Rectal smooth muscle tissue (tissue), 1 donor: Measurements from ENCODE around the gene GALNT9.

Source experiments
- H3K27ac ChIP-seq: one replicate; pipeline ENCODE4 v1.7.0; 2013; ENCODE audit warnings: low read depth, low read length, inconsistent platforms
- H3K27me3 ChIP-seq: one replicate; pipeline ENCODE4 v1.7.0; 2013; ENCODE audit warnings: low read length; ENCODE audit not compliant: control insufficient read depth, insufficient read depth
- H3K36me3 ChIP-seq: one replicate; pipeline ENCODE4 v1.7.0; 2013; ENCODE audit warnings: low read length; ENCODE audit not compliant: control insufficient read depth, insufficient read depth
- H3K4me1 ChIP-seq: one replicate; pipeline ENCODE4 v1.7.0; 2013; ENCODE audit warnings: low read length; ENCODE audit not compliant: control insufficient read depth, insufficient read depth
- H3K4me3 ChIP-seq: one replicate; pipeline ENCODE4 v1.7.0; 2013; ENCODE audit warnings: low read length
- H3K9ac ChIP-seq: one replicate; pipeline ENCODE4 v1.7.0; 2013; ENCODE audit warnings: low read length

Gene GALNT9

GRCh38 chr12:132147423-132148367, 181.7 kb downstream of the GALNT9 start:
- Histone ChIP-seq H3K9ac (no peak overlapping the region), H3K27me3 (no peaks in the 10 kb centered on the region), H3K36me3 (no peaks in the 10 kb centered on the region), H3K27ac (no peak overlapping the region), H3K4me3 (no peak overlapping the region), H3K4me1 (peaks cover 10% of the 10 kb centered on the region)

- H3K4me3 ChIP-seq: no peak overlapping the region
- H3K27me3 ChIP-seq: no peaks in the 10 kb centered on the region
- peaks cover 2% of the 10 kb centered on the region for H3K36me3 ChIP-seq
- H3K9ac ChIP-seq: no peak overlapping the region
- no peak overlapping the region for H3K27ac ChIP-seq
- H3K4me1 ChIP-seq: peaks cover 10% of the 10 kb centered on the region
Measured at GRCh38 chr12:132146772-132147422, 182.5 kb downstream of the GALNT9 start.
